K562 (cell line): ENCODE results near the gene FSTL1. TPM values are rescaled to one million over a fixed set of nuclear protein-coding genes. Genes with fewer than 3 reads are reported as not detected.

Source experiments
- ATAC-seq: fragments of 200-7000 bp; cut with Tn5 transposase; 3 replicates; pipeline ENCODE4 v1.9.1; 2020; ENCODE audit warnings: moderate library complexity
- BruUV-seq: library from RNA; stranded (reverse); fragments of 400-500 nt; replicated peaks from 2 replicates; lab custom pipeline; 2021; lab: Mats Ljungman, UMichigan
- CTCF ChIA-PET: fragments of 300-600 bp; formaldehyde crosslinking; extraction: SDS; loops from one replicate; lab custom pipeline; 2021; ENCODE audit warnings: low intra/inter-chr PET ratio; lab: Yijun Ruan, JAX
- POLR2A ChIA-PET: fragments of 300-600, 350-650 bp; sonication (Branson Sonifier 250); formaldehyde crosslinking; extraction: SDS; loops from one replicate; lab custom pipeline; 2021; ENCODE audit warnings: antibody characterized with exemption, inconsistent platforms; lab: Yijun Ruan, JAX
- DNase-seq, 4 experiments: peaks; one replicate each; pipeline versions ENCODE4 v3.0.0 to v3.0.0-alpha.2; 2011 to 2018; ENCODE audit warnings: low spot score in 3 of 4, mixed read lengths in 3 of 4; ENCODE audit errors: extremely low read depth in 1 of 4
- FAIRE-seq: peaks from 2 replicates; lab custom pipeline; 2011; peaks lifted over from hg19 to GRCh38; lab: Jason Lieb, UNC
- H2AFZ ChIP-seq: 2 replicates; pipeline ENCODE4 v1.6.0; 2011; ENCODE audit warnings: low read depth, low read length, control low read depth, inconsistent platforms
- H3K27ac ChIP-seq: fragments of 200-600 bp; 3 replicates; pipeline ENCODE4 v1.8.0; 2011; ENCODE audit warnings: low read depth, mild to moderate bottlenecking, control low read depth, inconsistent platforms, low read length, moderate library complexity, mixed read lengths; ENCODE audit errors: extremely low read depth
- H3K27me3 ChIP-seq, 2 experiments: fragments of 300-600 bp in 1 of 2; 2 replicates in 1 of 2; 3 replicates in 1 of 2; pipeline versions ENCODE4 v1.6.0 to v1.8.0; 2011; ENCODE audit warnings: inconsistent platforms in 2 of 2, low read length in 2 of 2, mild to moderate bottlenecking in 1 of 2, mixed read lengths in 1 of 2, moderate library complexity in 1 of 2; ENCODE audit not compliant: control insufficient read depth in 2 of 2, insufficient read depth in 2 of 2
- H3K36me3 ChIP-seq: fragments of 300-600 bp; 3 replicates; pipeline ENCODE4 v1.8.0; 2011; ENCODE audit warnings: mild to moderate bottlenecking, low read length, inconsistent platforms; ENCODE audit not compliant: control insufficient read depth, insufficient read depth
- H3K4me1 ChIP-seq, 2 experiments: fragments of 200-600 bp in 1 of 2; replicated peaks in 1 of 2; 2 replicates in 1 of 2; 3 replicates in 1 of 2; pipeline versions ENCODE4 v1.5.1 to v1.8.0; 2011; ENCODE audit warnings: inconsistent platforms in 2 of 2, low read length in 2 of 2, mild to moderate bottlenecking in 1 of 2, mixed read lengths in 1 of 2, moderate library complexity in 1 of 2; ENCODE audit not compliant: control insufficient read depth in 2 of 2, insufficient read depth in 2 of 2
- H3K4me2 ChIP-seq: 2 replicates; pipeline ENCODE4 v1.6.1; 2011; ENCODE audit warnings: low read length, control low read depth, inconsistent platforms, mixed read lengths; ENCODE audit not compliant: insufficient read depth
- H3K4me3 ChIP-seq: fragments of 200-600 bp; sonication (generic), shearing (Covaris generic); 2 replicates; pipeline ENCODE4 v1.5.1; 2016; ENCODE audit warnings: control low read depth, inconsistent platforms
- H3K79me2 ChIP-seq: fragments of 200-600 bp; 3 replicates; pipeline ENCODE4 v1.8.0; 2011; ENCODE audit warnings: low read length, inconsistent platforms; ENCODE audit not compliant: control insufficient read depth, insufficient read depth
- H3K9ac ChIP-seq, 2 experiments: 2 replicates each; pipeline versions ENCODE4 v1.6.0 to v1.6.1; 2011; ENCODE audit warnings: low read depth in 2 of 2, low read length in 2 of 2, control low read depth in 1 of 2, inconsistent platforms in 1 of 2, mild to moderate bottlenecking in 1 of 2, mixed read lengths in 1 of 2; ENCODE audit not compliant: insufficient read depth in 1 of 2
- H3K9me1 ChIP-seq: one replicate; pipeline ENCODE4 v1.6.0; 2011; ENCODE audit warnings: inconsistent platforms, mild to moderate bottlenecking, low read length, moderate library complexity; ENCODE audit not compliant: control insufficient read depth, insufficient read depth
- H3K9me3 ChIP-seq: replicated peaks from 2 replicates; pipeline ENCODE4 v1.5.1; 2011; ENCODE audit warnings: low read depth, low read length, inconsistent platforms; ENCODE audit not compliant: control insufficient read depth, insufficient read depth
- H4K20me1 ChIP-seq: replicated peaks from 2 replicates; pipeline ENCODE4 v1.6.1; 2011; ENCODE audit warnings: low read length, inconsistent platforms, mixed read lengths; ENCODE audit not compliant: control insufficient read depth, insufficient read depth
- BCOR ChIP-seq: fragments of 450-650 bp; IDR thresholded peaks from 2 replicates; pipeline ENCODE4 v1.6.1; 2016
- CSDE1 ChIP-seq, 2 experiments: fragments of 450-650 bp; IDR thresholded peaks; 2 replicates each; pipeline ENCODE4 v1.6.1; 2016; ENCODE audit warnings: mild to moderate bottlenecking in 1 of 2
- FOXA1 ChIP-seq: fragments of 450-650 bp; IDR thresholded peaks from 2 replicates; pipeline ENCODE4 v1.6.1; 2016; ENCODE audit warnings: mild to moderate bottlenecking, borderline replicate concordance
- HDAC1 ChIP-seq, 2 experiments: fragments of 450-650 bp; IDR thresholded peaks; 2 replicates each; pipeline ENCODE4 v1.6.1; 2016 to 2017; ENCODE audit warnings: inconsistent platforms in 1 of 2, mild to moderate bottlenecking in 1 of 2, moderate library complexity in 1 of 2
- MED1 ChIP-seq: sonication (generic); formaldehyde crosslinking; IDR thresholded peaks from 2 replicates; pipeline ENCODE4 v1.8.1; 2023; ENCODE audit warnings: missing genetic modification reagents, borderline replicate concordance
- POLR3A ChIP-seq: IDR thresholded peaks from 2 replicates; pipeline ENCODE4 v1.6.1; 2011; ENCODE audit warnings: borderline replicate concordance, mild to moderate bottlenecking, moderate library complexity; ENCODE audit not compliant: insufficient read length, insufficient read depth; ENCODE audit errors: extremely low read depth
- SMAD1 ChIP-seq: fragments of 150-350 bp; IDR thresholded peaks from 2 replicates; pipeline ENCODE4 v1.6.1; 2014; ENCODE audit warnings: low read length, low read depth; ENCODE audit not compliant: partially characterized antibody
- SRSF9 ChIP-seq: fragments of 200-400 bp; formaldehyde crosslinking; IDR thresholded peaks from 2 replicates; pipeline ENCODE4 v1.6.1; 2017; ENCODE audit warnings: low read depth, low read length, borderline replicate concordance
- TBP ChIP-seq: optimal IDR thresholded peaks from 2 replicates; pipeline ENCODE3; 2011; ENCODE audit warnings: low read depth, low read length, improper control_type of control experiment
- TCF7L2 ChIP-seq: fragments of 150-350 bp; IDR thresholded peaks from 2 replicates; pipeline ENCODE4 v1.6.1; 2016; ENCODE audit warnings: low read depth, mild to moderate bottlenecking, low read length, moderate library complexity
- ZNF24 ChIP-seq: fragments of 450-650 bp; IDR thresholded peaks from 2 replicates; pipeline ENCODE4 v1.6.1; 2016
- WGBS: fragments of 100-300 bp; shearing (Covaris generic); methylation state at CpG from one replicate; pipeline ENCODE4 v1.1.6; 2016; ENCODE audit warnings: low coverage, mixed read lengths; ENCODE audit not compliant: insufficient coverage; ENCODE audit errors: missing lambda C conversion rate; 5-methylcytosine and 5-hydroxymethylcytosine counted together
- in situ Hi-C: fragments of 300-500 bp; cut with MboI; formaldehyde crosslinking; loops from 4 replicates; pipeline ENCODE4 v1.15.0; 2018; ENCODE audit warnings: inconsistent platforms, mixed read lengths
- intact Hi-C: fragments of 100-400 bp; cut with micrococcal nuclease; formaldehyde crosslinking; loops from 2 replicates; pipeline ENCODE4 v1.14.2; 2022
- polyA plus RNA-seq, 8 experiments: library from polyadenylated mRNA; depleted of rRNA in 4 of 8; stranded (reverse) in 5 of 8; unstranded in 3 of 8; fragments of >200 nt; fragmentation: Nextera tagmentation in 2 of 8; fragmentation: Illumina TruSeq in 1 of 8; extraction: Ambion mirVana in 2 of 8; extraction: Trizol in 1 of 8; gene quantifications; 2 replicates each; pipeline versions ENCODE4 v1.2.1 to v1.2.3, GENCODE V29; 2011 to 2014; ENCODE audit warnings: inconsistent platforms in 1 of 8, missing spikeins in 1 of 8
- total RNA-seq, 7 experiments: library from RNA; depleted of rRNA in 6 of 7; stranded (reverse); fragments of >200 nt in 6 of 7; fragmentation: Illumina TruSeq in 2 of 7; extraction: Trizol in 2 of 7; gene quantifications; 2 replicates each; pipeline versions ENCODE4 v1.2.1 to v1.2.3, GENCODE V29; 2011 to 2021; ENCODE audit warnings: low replicate concordance in 1 of 7
- TF ChIP-seq, protein P1 (sequence below), 2 experiments: fragments of 150-350 bp in 1 of 2; IDR thresholded peaks; 2 replicates each; pipeline ENCODE4 v1.6.1; 2012 to 2016; ENCODE audit warnings: low read depth in 2 of 2, low read length in 2 of 2, mild to moderate bottlenecking in 1 of 2, moderate library complexity in 1 of 2

The FSTL1 gene
- total and polyA plus RNA-seq, 9 of the 15 experiments (the other 6 are each of a cell fraction or from before 2014, with no cell fraction given): 0.01 to 0.58 (median 0.08) TPM; not detected in 2

DNA sequence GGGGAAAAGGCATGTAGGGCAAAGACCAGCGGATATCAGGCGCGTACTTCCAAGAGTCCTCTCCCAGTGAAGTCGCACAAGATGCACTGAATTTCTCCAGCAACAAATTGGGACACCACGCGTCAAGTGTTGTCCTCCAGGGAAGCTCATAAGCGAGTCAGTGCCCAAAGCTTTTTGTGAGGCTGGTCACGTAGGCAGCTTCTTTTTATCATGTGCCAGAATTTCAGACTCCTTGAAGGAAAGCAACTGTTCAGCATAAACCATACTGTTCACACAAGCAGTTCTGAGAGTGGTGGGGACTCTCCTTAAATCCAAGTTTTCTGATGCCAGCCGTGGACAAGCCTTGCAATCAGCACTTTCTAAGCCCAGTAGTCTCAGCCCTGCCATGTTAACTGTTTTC lies 10.1 kb upstream of the FSTL1 start (continued):
- no peak for TF ChIP-seq SRSF9

DNA sequence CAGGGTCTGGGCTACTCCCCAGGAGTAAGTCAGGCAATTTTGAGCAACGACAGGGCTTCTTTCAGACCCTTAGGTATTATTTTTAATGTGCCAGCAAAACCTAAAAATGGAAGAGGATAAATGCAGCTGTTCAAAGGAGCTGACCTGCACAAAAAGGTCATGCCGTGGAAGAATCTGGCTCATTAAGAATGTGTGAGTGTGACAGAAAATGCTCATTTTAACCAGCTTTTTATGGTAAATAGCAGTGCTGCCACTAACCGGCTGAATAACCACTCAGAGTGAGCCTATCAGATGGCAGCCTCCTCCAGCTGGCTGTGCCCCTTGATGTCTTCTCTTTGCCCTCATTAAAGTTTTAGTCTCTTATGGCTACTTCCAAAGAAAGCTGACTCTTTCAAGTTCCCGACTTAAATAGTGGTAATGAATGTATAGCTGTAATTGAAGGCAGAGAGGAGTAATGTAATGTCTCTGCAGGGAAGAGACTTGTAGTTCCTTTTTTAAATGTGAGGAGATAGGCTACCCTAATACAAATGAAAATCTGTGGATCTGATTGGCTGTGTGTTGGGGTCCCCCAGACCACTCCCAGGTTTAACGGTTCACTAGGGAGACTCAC lies 9.5 kb upstream of the FSTL1 start:
- Histone ChIP-seq H3K27ac (no peak overlapping the region), H4K20me1 (no peaks in the 10 kb centered on the region), H3K4me3 (no peak overlapping the region), H3K27me3 (peaks cover 0 to 6% of the 10 kb centered on the region in 2 experiments; a peak in 2 of 5 replicates), H3K9me1 (no peaks in the 10 kb centered on the region), H3K9me3 (no peaks in the 10 kb centered on the region), H2AFZ (no peak overlapping the region), H3K4me2 (no peak overlapping the region), H3K9ac (no peak overlapping the region), H3K4me1 (no peaks in the 10 kb centered on the region), H3K79me2 (no peaks in the 10 kb centered on the region), H3K36me3 (no peaks in the 10 kb centered on the region)
- FAIRE-seq (no peak), DNase-seq (no peak), ATAC-seq (no peak)
- WGBS: 0% methylated on average over 5 of the region's 5 CpGs
- ChIA-PET POLR2A (interaction anchor here (0.7 kb wide), 1 partner anchor 36 kb away, joined by 3 read pairs; no protein-coding TSS in a partner anchor), CTCF (no interaction called here)
- no TSS peak for BruUV-seq
- intact Hi-C loops: no loop called here
- no peak for TF ChIP-seq CSDE1 (IDR thresholded peaks at IDR 0.05)
- TF ChIP-seq BCOR: no peak
- no peak for TF ChIP-seq MED1
- in situ Hi-C loops: no loop called here

DNA sequence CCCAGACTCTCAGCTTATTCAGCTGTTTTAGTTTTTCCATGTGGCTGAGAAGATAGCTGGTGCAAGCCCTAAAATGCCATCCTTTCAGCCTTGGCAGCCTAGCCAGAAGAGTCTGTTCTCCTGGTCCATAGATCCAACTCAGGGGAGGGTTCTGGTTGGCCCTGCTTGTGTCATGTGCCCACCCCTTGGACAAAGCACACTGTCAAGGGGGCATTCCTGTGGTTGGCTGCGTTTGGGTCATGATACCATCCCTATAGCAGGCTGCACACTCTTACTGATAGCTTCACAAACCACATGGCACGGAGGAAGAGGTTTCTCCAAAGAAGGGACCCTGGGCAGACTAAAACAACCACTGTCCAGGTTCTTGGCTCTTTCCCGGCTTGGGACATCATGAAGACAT lies 8.4 kb upstream of the FSTL1 start:
- ChIA-PET POLR2A (no interaction called here), CTCF (no interaction called here)
- H3K27me3 ChIP-seq: peaks cover 0 to 6% of the 10 kb centered on the region in 2 experiments; a peak in 2 of 5 replicates
- no peaks in the 10 kb centered on the region for H3K9me3 ChIP-seq
- no peak overlapping the region for H3K4me3 ChIP-seq
- FAIRE-seq (no peak), ATAC-seq (no peak), DNase-seq (no peak)
- H3K36me3 ChIP-seq: no peaks in the 10 kb centered on the region
- no peak overlapping the region for H3K9ac ChIP-seq
- intact Hi-C loops: no loop called here
- in situ Hi-C loops: loop anchor here (10.0 kb wide), 1 partner anchor 96 kb away; no protein-coding TSS in a partner anchor
- no peaks in the 10 kb centered on the region for H3K9me1 ChIP-seq
- no peak overlapping the region for H3K4me2 ChIP-seq
- WGBS: 0% methylated on average over 3 of the region's 3 CpGs
- H4K20me1 ChIP-seq: no peaks in the 10 kb centered on the region
- no peaks in the 10 kb centered on the region for H3K79me2 ChIP-seq
- no peak overlapping the region for H2AFZ ChIP-seq
- no peak overlapping the region for H3K27ac ChIP-seq
- no peaks in the 10 kb centered on the region for H3K4me1 ChIP-seq
- no TSS peak for BruUV-seq
- no peak for TF ChIP-seq TCF7L2
- no peak for TF ChIP-seq HDAC1 (IDR thresholded peaks at IDR 0.05)
- TF ChIP-seq ZNF24: no peak
- no peak for TF ChIP-seq POLR3A
- TF ChIP-seq SMAD1: no peak
- TF ChIP-seq, protein P1, sequence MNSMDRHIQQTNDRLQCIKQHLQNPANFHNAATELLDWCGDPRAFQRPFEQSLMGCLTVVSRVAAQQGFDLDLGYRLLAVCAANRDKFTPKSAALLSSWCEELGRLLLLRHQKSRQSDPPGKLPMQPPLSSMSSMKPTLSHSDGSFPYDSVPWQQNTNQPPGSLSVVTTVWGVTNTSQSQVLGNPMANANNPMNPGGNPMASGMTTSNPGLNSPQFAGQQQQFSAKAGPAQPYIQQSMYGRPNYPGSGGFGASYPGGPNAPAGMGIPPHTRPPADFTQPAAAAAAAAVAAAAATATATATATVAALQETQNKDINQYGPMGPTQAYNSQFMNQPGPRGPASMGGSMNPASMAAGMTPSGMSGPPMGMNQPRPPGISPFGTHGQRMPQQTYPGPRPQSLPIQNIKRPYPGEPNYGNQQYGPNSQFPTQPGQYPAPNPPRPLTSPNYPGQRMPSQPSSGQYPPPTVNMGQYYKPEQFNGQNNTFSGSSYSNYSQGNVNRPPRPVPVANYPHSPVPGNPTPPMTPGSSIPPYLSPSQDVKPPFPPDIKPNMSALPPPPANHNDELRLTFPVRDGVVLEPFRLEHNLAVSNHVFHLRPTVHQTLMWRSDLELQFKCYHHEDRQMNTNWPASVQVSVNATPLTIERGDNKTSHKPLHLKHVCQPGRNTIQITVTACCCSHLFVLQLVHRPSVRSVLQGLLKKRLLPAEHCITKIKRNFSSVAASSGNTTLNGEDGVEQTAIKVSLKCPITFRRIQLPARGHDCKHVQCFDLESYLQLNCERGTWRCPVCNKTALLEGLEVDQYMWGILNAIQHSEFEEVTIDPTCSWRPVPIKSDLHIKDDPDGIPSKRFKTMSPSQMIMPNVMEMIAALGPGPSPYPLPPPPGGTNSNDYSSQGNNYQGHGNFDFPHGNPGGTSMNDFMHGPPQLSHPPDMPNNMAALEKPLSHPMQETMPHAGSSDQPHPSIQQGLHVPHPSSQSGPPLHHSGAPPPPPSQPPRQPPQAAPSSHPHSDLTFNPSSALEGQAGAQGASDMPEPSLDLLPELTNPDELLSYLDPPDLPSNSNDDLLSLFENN (IDR thresholded peaks at IDR 0.05; ENCODE audit: low read depth in 2 of 2, low read length in 2 of 2): no peak
- no peak for TF ChIP-seq TBP
- TF ChIP-seq FOXA1: no peak
